NCI-H524 treated with DMSO at 0.1 percent for 48 hours (cell line): ENCODE data around the gene CLSTN2.

Source experiments
- DNase-seq: peaks from one replicate; lab custom pipeline; 2025; lab: John Stamatoyannopoulos, UW

The CLSTN2 gene

DNA sequence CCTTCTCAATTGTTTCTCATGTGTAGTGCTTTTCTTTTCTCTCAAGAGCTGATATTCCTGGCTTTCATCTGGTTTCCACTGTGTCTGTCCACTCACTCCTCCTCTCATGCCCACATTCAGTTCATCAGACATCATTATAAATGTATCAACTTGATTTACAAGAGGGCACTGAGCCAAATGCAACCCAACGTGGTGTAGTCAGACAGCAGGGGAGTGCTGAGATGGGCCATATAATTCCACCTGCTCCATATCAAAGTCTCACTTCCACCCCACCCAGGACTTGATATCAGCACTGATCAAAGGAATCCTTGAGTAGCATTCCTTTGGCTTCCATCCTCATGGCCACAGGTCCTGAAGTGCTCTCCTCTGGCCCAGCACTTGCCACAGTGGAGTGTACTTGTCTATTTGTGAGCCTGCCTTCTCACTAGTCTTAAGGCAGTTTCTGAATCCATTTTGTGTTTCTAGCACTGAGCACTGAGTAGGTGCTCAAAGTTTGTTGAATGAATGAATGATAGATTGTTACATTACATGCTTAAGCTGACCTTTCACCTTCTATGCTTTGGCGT is 252.8 kb downstream of the CLSTN2 start:
- DNase-seq: no peak

DNA sequence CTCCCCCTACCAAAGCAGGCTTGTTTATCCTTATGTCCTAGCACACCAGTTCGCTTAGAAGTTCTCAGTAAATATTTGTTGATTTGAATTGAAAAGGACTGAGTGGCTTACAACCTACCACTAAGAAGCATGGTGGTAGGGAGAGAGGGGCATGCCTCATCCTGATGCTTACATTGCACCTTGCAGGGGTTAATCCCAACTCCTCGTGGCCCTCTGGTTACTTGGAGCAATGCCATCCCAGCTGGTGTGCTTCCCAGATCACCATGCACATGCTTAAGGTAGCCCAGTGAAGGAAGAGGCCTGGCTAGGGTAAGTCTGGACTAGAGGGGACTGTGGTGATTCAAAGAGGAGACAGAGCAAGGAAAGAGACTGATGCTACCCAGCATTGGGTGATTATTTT is 253.3 kb downstream of the CLSTN2 start:
- DNase-seq: peak; percentile 88

DNA sequence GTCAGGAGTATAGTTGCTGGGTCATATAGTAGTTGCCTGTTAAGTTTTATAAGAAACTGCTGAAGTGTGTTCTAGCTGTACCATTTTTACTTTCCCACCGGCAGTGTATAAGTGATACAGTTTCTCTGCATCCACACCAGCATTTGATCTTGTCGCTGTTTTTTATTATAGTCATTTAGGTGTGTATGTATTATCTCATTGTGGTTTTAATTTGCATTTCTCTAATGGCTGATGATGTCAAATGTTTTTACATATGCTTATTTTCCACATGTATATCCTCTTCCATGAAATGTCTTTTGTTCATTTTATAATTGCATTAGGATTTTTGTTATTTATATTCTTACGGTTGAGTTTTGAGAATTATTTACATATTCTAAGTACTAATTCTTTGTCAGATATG is 254.3 kb downstream of the CLSTN2 start:
- DNase-seq: no peak

DNA sequence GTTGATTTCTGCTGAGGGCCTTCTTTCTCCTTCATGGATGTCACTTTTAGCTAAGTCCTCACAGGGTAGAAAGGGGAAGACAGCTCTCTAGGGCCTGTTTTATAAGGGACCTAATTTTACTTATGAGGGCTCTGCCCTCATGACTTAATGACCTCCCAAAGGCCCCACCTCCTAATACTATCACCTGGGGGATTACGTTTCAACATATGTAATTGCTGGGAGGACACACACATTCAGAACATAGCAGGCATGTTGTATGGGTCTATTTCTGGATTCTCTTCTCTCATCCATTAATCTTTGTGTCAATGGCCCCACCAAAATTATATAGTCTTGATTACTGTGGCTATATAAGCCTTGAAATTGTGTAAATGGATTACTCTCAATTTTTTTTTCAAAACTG is 255.0 kb downstream of the CLSTN2 start:
- no peak for DNase-seq

DNA sequence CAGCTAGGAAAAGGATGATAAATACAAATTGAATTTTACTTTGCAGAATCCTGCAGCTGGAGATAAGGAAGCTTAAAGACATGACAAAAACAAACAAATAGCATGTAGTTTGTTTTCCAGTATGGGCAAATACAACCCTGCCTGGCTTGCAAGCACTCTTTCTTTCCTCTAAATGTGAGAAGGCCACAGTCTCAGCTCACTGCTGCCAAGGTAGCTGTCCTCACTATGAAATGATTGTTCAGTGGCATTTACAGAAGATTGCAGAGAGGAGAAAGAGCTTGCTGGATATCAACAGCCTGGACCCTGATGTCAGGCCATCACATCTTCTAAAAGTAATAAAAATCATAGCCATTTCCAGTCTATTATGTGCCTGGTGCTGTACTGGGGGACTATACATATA is 262.0 kb downstream of the CLSTN2 start:
- no peak for DNase-seq

DNA sequence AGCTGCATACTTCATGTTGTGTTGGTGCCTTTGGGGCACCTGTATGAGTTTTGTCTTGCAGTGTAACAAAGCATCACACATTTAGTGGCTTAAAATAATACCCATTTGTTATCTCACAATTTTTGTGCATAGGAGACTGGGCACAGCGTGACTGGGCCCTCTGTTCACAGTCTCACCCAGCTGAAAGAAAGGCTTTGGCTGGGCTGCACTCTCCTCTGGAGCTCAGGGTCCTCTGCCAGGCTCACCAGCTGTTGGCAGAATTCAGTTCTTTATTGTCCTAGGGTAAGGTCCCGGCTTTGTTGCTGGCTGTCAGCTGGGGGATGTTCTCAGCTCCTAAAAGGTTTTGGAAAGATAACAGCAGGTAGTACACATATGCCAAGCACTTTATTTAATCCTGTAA is 263.3 kb downstream of the CLSTN2 start:
- peak; percentile 93 for DNase-seq

DNA sequence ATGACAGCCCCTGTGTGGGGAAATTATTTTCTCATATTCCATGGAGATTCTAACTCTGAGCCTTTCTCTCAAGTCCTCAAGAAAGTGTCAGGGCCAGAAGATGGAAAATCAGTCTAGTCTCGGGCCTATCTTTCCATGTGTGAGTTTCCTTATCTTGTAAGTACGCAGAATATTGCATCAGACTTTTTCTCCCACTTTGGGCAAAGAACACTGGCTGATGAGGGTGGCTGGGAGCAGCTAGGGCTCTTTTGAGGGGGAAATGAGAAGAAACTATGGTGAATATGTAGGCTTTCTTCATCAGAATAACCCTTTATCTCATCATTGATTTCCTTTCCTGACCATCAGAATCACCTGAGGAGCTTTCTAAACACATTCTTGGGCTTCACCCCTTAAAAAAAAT is 264.0 kb downstream of the CLSTN2 start:
- DNase-seq: no peak

DNA sequence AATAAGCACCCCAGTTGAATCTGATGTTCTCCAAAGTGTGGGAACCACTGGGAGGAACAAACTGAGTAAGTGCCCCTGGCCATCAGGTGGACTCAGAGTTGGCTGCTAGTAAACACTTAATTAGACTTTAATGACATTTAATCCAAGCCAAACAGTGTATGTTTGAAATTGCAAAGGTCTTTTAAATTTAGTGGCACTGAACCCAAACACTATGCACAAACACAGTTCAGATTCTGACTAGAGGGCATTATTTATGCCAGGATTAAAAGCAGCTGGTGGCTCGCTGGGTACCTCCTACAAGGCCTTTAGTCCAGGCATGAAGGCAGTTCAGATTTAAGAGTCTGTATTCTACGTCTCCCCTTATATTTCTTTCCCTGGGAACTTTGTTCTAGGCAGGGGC is 264.8 kb downstream of the CLSTN2 start:
- DNase-seq: peak; percentile 18

DNA sequence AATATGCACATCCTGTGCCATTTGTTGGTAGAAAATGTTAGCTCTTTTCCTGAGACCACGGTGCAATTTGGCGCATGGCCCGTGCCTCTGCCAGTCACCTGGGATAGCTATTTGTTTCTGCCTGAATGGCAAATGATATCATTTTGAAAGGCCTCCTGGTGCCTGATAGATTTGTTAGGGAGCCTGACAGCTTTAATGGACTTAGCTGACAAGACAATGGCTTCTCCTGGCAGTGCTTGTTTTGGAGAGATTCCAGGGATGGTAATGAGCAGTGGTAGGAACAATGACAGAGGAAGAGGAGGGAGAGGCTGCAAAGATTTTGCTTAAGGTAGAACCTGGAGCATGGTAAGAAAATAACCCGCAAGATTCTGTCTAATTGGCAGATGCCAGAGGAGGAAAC is 268.5 kb downstream of the CLSTN2 start:
- DNase-seq: no peak

DNA sequence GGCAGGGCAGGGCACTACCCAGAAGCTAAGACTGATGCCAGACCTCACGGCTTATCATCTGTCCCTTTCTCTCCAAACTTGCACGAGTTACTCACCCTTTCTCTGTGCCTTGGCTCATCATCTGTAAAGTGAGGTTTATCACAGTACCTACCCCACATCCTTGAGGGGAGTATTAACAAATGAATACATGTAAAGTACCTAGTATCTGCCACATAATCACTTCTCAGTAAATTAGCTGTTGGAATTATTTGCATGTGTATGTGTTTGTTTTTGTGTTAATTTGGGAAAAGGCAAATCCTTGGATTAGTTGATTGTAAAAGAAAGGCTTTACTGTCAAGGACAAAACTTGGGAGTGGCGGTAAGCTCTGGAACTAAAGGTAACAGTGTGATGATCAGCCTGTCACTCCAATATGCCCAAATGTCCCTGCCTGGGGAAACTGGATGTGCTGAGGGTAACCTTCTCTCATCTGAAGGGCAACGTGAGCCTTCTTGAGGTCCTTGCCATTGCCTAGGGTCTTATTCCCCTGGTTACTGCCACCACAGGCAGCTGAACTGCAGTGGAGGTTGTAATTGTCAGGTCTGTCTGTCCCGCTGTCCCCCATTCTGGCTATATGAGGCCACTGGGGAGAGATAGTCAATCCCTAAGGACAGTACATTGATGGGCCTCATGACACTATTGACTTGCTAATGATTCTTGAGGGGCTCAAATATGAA is 269.4 kb downstream of the CLSTN2 start:
- no peak for DNase-seq

DNA sequence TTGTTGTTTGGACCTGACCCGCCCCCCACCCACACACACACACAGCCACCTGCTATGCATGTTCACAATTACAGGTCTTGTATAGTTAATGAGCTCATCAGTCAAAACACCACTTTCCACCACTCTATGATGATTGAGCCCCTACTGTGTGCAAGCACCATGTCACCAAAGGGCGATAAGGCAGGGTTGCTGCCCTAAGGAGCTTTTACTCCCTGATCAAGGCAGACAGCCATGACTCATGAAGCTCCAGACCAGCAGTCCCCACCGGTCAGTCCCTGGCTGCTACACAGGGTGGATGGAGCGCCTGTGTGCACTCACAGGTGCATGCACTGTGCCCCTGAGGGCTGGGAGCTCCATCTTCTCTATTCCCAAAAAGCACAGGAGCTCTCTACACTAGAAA is 270.6 kb downstream of the CLSTN2 start:
- DNase-seq: no peak

DNA sequence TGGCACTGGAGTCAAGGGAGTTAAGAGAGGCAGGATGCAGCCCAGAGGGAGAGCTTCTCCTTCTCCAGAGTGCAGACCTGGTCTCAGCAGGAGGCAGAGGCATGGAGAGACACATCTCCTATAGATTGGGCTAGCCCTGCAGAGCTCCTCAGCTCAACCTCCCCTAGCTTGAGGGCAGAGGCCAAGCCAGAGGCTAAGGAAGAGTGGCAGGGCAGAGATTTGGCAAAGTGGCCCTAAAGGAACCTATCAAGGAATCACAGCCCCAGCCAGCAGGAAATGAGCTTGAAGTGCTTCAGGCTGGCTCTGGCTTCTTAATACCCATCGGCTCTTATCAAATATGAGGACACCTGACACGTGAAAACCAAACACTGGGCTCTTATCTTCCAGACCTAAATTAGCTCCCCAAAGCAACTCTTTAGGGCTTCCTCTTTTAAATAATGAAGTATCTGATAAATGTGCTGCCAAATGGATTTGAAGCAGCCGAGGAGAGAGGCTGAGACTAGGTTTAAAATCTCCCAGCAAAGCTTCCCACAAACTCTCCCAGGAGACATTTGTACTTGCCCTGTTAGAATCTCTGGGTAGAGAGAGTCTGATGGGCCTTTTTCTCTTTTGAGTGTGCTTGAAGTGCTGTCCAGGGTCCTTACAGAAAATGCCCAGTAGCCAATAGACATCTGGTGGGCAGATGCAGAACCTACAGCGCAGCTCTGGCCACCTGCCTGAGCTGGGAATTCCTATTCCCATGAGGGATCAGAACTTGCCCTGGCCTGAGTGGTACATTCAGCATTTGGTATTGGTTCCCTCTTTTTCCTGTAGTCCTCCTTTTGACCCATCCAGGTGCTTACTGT is 271.4 kb downstream of the CLSTN2 start:
- DNase-seq: peak; percentile 97

DNA sequence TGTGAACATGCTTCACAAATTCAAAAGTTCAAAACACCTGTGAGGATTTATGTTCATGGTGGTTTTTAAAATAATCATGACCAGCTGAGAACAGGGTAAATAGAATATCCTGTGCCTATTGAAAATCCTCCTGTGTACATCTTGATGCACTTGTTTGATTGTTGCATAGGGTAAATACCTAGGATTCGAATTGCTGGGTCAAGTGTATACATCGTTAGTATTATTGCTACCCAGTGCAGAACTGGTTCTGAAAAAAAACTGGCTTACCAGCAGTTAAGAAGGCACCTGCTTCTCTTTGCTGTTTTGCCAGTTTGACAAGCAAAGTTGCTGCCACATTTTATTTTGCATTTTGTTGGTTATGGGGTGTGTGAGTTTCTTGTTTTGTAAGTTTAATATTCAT is 272.6 kb downstream of the CLSTN2 start:
- no peak for DNase-seq

DNA sequence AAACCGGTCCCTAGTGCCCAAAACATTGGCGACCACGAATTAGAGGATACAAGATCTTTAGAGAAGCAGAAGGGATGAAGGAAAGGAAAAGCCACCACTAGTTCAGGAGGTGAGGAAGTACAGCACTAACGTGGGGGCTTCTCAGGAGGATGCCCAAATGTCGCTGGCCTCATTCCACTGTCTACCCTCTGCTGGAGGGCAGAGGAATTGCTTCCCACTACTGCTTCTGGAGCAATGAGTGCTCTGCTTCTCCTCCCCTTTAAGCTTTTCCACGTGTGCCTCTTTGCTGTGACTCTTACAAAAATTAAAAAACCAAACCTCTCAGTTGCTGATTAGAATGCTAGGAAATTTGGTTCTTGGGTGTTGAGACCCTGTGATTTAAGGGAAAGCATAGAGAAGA is 281.3 kb downstream of the CLSTN2 start:
- no peak for DNase-seq

DNA sequence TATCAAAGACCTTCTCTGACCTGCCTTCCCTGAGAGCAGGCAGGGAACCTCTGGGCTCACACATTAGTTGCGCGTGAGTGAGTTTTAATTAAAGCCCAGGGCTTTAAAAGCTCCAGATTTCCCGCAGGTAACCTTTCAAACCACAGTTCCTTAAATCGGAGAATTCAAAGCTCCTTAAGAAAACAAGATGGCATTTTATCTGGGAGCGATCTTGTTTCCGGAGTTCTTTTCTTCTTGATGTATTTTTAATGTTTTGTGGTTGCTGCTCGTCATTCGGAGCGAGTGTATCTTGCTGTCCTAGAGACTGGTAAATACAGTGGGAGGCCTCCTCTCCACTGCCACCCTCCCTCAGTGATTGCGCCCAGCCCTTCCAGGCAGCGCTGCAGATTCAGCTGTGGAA is 284.3 kb downstream of the CLSTN2 start:
- no peak for DNase-seq

DNA sequence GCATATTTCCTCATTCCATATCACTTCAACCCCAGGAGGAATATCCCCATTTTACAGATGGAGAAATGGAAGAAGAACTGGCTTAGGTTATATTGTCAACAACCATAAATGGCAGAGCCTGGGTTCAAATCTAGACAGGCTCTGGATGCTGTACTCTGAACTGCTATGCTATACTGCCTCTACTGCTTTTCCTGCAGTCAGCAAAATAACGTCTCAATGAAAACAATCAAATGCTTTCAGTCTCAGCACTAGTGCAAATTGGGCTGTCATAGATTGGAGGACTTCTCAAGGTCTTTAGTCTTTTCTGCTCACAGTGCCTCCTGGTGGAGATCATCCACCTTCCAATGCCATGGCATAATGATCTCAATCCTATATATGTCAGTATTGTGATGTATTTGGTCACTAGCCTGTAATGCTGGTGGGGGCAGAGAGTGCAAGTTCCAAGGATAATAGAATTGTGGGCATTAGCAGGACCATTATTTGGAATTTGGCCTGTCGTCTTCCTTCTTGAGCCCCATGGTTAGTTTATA is 285.0 kb downstream of the CLSTN2 start:
- no peak for DNase-seq

DNA sequence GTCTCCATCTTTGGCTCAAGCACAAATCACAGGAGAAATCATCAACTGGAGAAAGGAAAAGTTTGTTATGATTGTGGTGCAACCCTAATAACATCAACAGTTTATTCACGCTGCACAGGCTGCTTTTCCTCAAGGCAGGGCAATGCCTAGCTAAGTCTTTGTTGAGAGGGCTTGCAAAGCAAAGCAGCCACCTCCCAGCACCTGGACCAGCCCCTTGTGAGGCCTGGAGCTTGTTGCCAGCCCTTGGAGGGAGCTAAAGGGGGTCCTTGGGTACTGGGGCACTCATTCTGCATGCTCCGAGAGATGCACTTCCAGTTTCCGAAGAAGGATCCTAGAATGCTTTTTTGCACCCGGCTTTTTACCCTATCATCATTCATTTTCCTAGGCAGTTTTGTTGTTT is 288.2 kb downstream of the CLSTN2 start:
- DNase-seq: no peak

DNA sequence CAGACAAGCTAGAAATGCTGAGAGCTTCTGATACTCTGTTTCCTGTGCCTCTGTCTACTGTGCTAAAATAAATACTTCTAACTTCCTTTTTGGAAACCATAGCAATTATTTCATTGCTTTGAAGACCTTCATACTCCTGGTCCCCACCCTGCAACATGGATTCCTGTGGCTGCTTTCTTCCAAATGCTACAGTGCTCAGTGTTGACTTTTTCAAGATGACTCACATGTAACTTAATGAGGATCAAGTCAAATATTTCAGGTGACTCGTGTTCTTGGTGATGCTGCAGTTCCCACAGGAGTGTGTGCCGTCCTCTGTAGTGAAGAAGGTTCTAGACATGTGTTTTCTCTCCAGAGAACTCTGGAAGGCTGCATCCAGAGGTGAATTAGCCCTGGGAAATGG is 288.6 kb downstream of the CLSTN2 start:
- no peak for DNase-seq

DNA sequence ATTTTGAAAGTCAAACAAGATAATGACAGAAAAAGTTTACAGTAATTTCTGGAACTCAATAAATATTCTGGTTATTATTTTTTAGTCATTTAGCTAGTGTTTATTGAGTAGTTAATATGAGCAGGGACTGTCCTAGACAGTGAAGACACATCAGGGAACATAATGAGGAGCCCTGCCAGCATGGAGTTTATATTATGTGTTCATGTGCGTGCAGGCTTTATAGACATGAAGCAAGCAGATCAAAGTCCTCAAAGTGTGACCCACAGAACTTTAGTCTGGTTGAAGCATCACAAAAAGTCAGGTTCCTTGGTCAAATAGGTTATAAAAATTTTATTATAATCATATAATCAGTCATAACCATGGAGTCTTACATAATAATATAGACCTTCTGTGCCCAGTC is 289.3 kb downstream of the CLSTN2 start:
- DNase-seq: no peak

DNA sequence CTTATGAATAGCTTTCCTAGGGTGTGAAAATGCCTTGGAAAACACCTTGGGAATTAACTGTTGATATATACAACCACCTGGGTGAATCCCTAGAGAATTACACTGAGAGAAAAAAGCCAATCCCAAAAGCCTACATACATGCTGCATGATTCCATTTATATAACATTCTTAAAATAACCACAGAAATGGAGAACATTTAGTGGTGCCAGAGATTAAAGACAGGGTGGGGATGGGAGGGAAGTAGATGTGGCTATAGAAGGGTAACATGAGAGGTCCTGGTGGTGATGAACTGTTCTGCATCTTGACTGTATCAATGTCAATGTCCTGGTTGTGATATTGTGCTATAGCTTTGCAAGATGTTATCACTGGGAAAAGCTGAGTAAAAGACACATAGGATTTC is 291.0 kb downstream of the CLSTN2 start:
- DNase-seq: no peak

DNA sequence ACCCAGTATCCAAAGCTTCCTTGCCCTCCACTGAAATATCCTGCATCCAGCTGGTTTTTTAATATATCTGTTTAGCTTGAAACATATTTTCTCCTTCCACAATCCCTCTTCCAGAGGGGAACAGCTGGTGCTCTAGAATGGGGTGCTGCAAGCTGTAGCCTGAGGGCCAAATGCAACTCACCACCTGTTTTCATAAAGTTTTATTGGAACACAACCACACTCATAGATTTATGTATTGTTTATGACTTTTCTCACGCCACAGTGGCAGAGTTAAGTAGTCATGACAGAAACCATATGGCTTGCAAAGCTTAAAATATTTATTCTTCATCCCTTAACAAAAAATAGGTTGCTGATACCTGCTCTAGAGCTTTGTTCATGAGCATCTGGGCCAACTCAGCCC is 298.7 kb downstream of the CLSTN2 start:
- peak; percentile 89 for DNase-seq

DNA sequence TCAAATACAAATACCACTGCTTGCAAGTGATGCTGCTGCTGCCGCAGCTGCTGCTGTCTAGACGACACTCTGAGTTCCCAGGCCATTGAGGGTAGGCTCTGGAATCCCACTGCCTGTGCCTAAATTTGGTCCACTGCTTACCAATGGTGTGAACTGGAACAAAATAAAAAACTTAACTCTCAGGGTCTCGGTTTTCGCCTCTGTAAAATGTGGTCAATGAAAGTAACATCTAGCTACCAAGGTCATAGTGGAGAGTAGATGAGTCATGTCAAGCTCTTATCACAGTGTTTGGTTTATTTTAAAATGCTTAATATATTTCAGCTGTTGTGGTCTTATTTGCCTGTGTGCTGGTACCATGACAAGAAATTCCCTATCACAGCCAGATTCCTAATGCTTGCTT is 299.3 kb downstream of the CLSTN2 start:
- DNase-seq: no peak

DNA sequence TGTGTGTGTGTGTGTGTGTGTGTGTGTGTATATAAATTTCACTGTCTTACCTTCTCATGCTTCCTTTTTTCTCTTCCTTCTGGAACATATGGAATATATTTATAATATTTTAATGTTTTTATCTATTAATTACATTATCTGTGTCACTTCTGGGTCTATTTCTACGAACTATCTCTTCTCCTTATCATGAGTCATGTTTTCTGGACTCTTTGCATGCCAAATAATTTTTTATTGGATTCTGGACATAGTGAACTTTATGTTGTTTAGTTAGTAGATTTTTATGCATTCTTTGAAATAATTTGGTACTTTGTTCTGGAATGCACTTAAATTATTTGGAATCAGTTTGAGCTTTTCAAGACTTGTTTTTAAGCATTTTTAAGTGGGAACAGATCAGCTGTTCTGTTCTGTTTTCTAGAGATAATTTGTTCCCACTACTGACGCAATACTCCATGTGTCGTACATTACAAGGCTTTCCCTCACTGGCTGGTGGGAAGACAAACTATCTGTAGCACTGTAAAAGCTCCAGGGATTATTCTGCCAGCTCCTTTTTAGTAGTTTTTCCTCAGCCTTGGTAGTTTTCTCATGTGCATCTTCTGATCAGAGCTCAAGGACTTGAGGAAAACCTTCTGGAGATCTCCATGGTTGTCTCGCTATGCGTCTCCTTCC is 302.0 kb downstream of the CLSTN2 start:
- no peak for DNase-seq
